ENCODE data around the gene DGKZ. TPM values are rescaled to one million over a fixed set of nuclear protein-coding genes. Genes with fewer than 3 reads are reported as not detected.

The DGKZ gene
- total RNA-seq, 1 experiment from 2014 or later: 68.9 TPM

GRCh38 chr11:46327829-46328228 lies 19.4 kb upstream of the DGKZ start:
- Mint-ChIP-seq H3K36me3 (ENCODE audit: insufficient read depth in 1 of 3, low read depth in 3 of 3) (peaks cover 0 to 4% (median 0%) of the 10 kb centered on the region in 3 experiments; a peak in 1 of 7 replicates), H3K4me1 (peaks cover 33 to 42% of the 10 kb centered on the region in 2 experiments), H3K27me3 (ENCODE audit: low read depth) (peaks cover 51% of the 10 kb centered on the region), H3K27ac (no peak overlapping the region), H3K4me3 (no peak overlapping the region), H3K9me3 (no peaks in the 10 kb centered on the region; a peak in 1 of 5 replicates)
- H3K4me1 ChIP-seq (ENCODE audit: insufficient read depth, low read length): peaks cover 3% of the 10 kb centered on the region; the same call in 1 of the 2 replicates
- no peak overlapping the region for H2BK120ac ChIP-seq (ENCODE audit: low read depth, low read length, poor library complexity, severe bottlenecking)
- no peak overlapping the region for H3K4ac ChIP-seq (ENCODE audit: low read depth, low read length)
- no peak overlapping the region for H3T11ph ChIP-seq (ENCODE audit: low read length)
- no peak overlapping the region for H3K14ac ChIP-seq (ENCODE audit: insufficient read depth, low read length)
- H3K9ac ChIP-seq (ENCODE audit: extremely low read depth, insufficient read length, low read length): no peak overlapping the region
- H2BK5ac ChIP-seq (ENCODE audit: insufficient read length, low read length): no peak overlapping the region
- H4K91ac ChIP-seq (ENCODE audit: insufficient read length, low read depth, low read length): no peak overlapping the region
- no peak overlapping the region for H3K23ac ChIP-seq (ENCODE audit: insufficient read length, low read depth, low read length)
- H4K8ac ChIP-seq (replicated peaks; ENCODE audit: insufficient read length, low read depth, low read length): no peak overlapping the region
- H4K5ac ChIP-seq (ENCODE audit: insufficient read length, low read depth, low read length): no peak overlapping the region
- H3K27ac ChIP-seq (ENCODE audit: insufficient read length, low read depth, low read length): no peak overlapping the region
- H3K4me2 ChIP-seq (ENCODE audit: insufficient read depth, insufficient read length, low read length): no peak overlapping the region
- no CpG with 5 or more reads among the region's 8 CpGs for WGBS (ENCODE audit: extremely low coverage, insufficient read length, low lambda C conversion rate)
- no peak for DNase-seq
- no peak overlapping the region for H3K18ac ChIP-seq (ENCODE audit: insufficient read length, low read depth, low read length)
- no peak overlapping the region for H2AK5ac ChIP-seq (ENCODE audit: insufficient read length, low read length)
- no peaks in the 10 kb centered on the region for H4K20me1 ChIP-seq (ENCODE audit: control insufficient read depth, insufficient read depth, insufficient read length)
- H3K56ac ChIP-seq (ENCODE audit: insufficient read length, low read depth, low read length): no peak overlapping the region
- no peak overlapping the region for H2AFZ ChIP-seq (ENCODE audit: low read length)
- H3K23me2 ChIP-seq (ENCODE audit: insufficient read length, low read depth, low read length, poor library complexity, severe bottlenecking): no peaks in the 10 kb centered on the region
- no peaks in the 10 kb centered on the region for H3K79me2 ChIP-seq (ENCODE audit: insufficient read depth, low read length)
- no peak overlapping the region for H2BK12ac ChIP-seq (ENCODE audit: insufficient read length, low read depth, low read length)
- no peaks in the 10 kb centered on the region for H3K79me1 ChIP-seq (ENCODE audit: insufficient read depth, low read depth, low read length, poor library complexity, severe bottlenecking)
- H3K9me3 ChIP-seq (ENCODE audit: control insufficient read depth, low read depth, low read length): no peaks in the 10 kb centered on the region
- no peak overlapping the region for H2BK20ac ChIP-seq (ENCODE audit: low read depth, low read length, poor library complexity, severe bottlenecking)
- TF ChIP-seq CTCF (conservative IDR thresholded peaks at IDR 0.05): no peak
- peaks cover 16% of the 10 kb centered on the region; the same call in 1 of the 2 replicates for H3K27me3 ChIP-seq (ENCODE audit: insufficient read depth, low read length)
- no peak overlapping the region for H2BK15ac ChIP-seq (ENCODE audit: low read depth, low read length)
